ENCODE measurements around the gene TUBGCP2. TPM values are rescaled to one million over a fixed set of nuclear protein-coding genes. Genes with fewer than 3 reads are reported as not detected.

TUBGCP2 gene
- total and polyA plus RNA-seq, 9 of the 15 experiments (the other 6 are each of a cell fraction or from before 2014, with no cell fraction given): 4.3 to 56.6 (median 28.4) TPM

GRCh38 chr10:133278577-133279265, 30.0 kb downstream of the TUBGCP2 start (continued):
- no peak for TF ChIP-seq ZNF511 (CRISPR knock-in tag; IDR thresholded peaks at IDR 0.05)
- TF ChIP-seq E2F5 (CRISPR knock-in tag; IDR thresholded peaks at IDR 0.05): no peak
- TF ChIP-seq THRA (IDR thresholded peaks at IDR 0.05): no peak
- no peak for TF ChIP-seq SNRNP70 (optimal IDR thresholded peaks at IDR 0.05; ENCODE audit: low read depth, low read length)
- no peak for TF ChIP-seq SNAPC5 (CRISPR knock-in tag; IDR thresholded peaks at IDR 0.05)
- no peak for TF ChIP-seq ZC3H11A (IDR thresholded peaks at IDR 0.05; ENCODE audit: low read depth, low read length)
- TF ChIP-seq ZNF274 (IDR thresholded peaks at IDR 0.05; ENCODE audit: borderline replicate concordance, low read depth, low read length): no peak
- 0 out of 2 replicates have a peak, but pooled peaks have one; percentile 33 for TF ChIP-seq LCOR (CRISPR knock-in tag; IDR thresholded peaks at IDR 0.05)
- no peak for TF ChIP-seq ZNF174 (CRISPR knock-in tag; IDR thresholded peaks at IDR 0.05)
- no peak for TF ChIP-seq PREB (CRISPR knock-in tag; IDR thresholded peaks at IDR 0.05)
- no peak for TF ChIP-seq ZC3H8 (IDR thresholded peaks at IDR 0.05)
- TF ChIP-seq CBX1 (IDR thresholded peaks at IDR 0.05; ENCODE audit: low read depth): 0 out of 2 replicates have a peak, but pooled peaks have one; percentile 36
- no peak for TF ChIP-seq NONO (IDR thresholded peaks at IDR 0.05; ENCODE audit: low read depth in 2 of 2, low read length in 1 of 2)
- TF ChIP-seq THRB (CRISPR knock-in tag; conservative IDR thresholded peaks at IDR 0.05): no peak
- TF ChIP-seq ZBTB12 (CRISPR knock-in tag; IDR thresholded peaks at IDR 0.05): 0 out of 2 replicates have a peak, but pooled peaks have one; percentile 39
- peak; percentile 28; the same call in 1 of the 2 replicates for TF ChIP-seq OTX1 (CRISPR knock-in tag; IDR thresholded peaks at IDR 0.05)
- peak; percentile 77 for TF ChIP-seq EGR1 (conservative IDR thresholded peaks at IDR 0.05)
- no peak for TF ChIP-seq HMG20B (CRISPR knock-in tag; IDR thresholded peaks at IDR 0.05)
- peak; percentile 34; the same call in 1 of the 2 replicates for TF ChIP-seq ZFX (CRISPR knock-in tag; IDR thresholded peaks at IDR 0.05)
- TF ChIP-seq ZBED1 (IDR thresholded peaks at IDR 0.05): no peak
- no peak for TF ChIP-seq ASH1L (IDR thresholded peaks at IDR 0.05; ENCODE audit: borderline replicate concordance, low read depth, partially characterized antibody)
- TF ChIP-seq RBM22 (IDR thresholded peaks at IDR 0.05; ENCODE audit: low read depth, low read length, poor library complexity, severe bottlenecking): no peak
- TF ChIP-seq SRSF3 (IDR thresholded peaks at IDR 0.05; ENCODE audit: insufficient read depth, low read length): no peak
